HFF-Myc (cell line): ENCODE measurements around the gene AOAH.
"Not testable (repeated sequence)": the region's sequence is repeated elsewhere in the genome, so short reads cannot be mapped to it uniquely, and the experiment has no call there.

Experiments used
- DNase-seq: peaks from one replicate; pipeline ENCODE4 v3.0.0-alpha.2; 2011; ENCODE audit warnings: low read depth; ENCODE audit errors: extremely low read depth
- H3K4me3 ChIP-seq: replicated peaks from 2 replicates; pipeline ENCODE4 v1.5.1; 2011; ENCODE audit warnings: low read depth, mild to moderate bottlenecking, control low read depth, low read length
- TF ChIP-seq, protein P1 (sequence below): IDR thresholded peaks from 2 replicates; pipeline ENCODE4 v1.5.1; 2012; ENCODE audit warnings: mild to moderate bottlenecking, low read depth, low read length, control low read depth; ENCODE audit errors: missing control alignments

AOAH gene

DNA sequence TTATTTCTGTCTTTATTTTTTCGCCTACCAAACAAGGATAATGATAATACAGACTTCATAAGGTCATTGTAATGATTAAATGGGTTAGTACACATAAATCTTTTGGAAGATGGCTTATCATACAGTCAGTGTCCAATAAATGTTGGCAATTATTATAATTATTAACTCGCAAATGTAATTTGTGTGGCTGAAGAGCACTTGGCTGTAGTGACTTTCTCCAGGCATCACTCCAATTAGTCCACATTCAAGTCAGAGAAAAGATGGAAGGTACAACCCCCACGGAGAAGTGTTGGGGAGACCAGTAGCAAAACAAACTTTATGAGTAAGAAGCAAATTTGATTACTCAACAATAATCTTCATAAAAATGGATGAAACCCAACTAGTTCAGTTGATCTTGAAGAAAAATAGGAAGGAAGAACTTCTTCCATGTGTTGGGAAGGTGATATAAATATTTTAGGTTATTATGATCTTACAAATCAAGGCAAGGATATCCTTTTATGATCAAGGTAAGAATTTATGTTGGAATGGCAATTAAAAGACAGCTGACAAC, 5.1 kb downstream of the AOAH start:
- no peak overlapping the region for H3K4me3 ChIP-seq
- TF ChIP-seq, protein P1, sequence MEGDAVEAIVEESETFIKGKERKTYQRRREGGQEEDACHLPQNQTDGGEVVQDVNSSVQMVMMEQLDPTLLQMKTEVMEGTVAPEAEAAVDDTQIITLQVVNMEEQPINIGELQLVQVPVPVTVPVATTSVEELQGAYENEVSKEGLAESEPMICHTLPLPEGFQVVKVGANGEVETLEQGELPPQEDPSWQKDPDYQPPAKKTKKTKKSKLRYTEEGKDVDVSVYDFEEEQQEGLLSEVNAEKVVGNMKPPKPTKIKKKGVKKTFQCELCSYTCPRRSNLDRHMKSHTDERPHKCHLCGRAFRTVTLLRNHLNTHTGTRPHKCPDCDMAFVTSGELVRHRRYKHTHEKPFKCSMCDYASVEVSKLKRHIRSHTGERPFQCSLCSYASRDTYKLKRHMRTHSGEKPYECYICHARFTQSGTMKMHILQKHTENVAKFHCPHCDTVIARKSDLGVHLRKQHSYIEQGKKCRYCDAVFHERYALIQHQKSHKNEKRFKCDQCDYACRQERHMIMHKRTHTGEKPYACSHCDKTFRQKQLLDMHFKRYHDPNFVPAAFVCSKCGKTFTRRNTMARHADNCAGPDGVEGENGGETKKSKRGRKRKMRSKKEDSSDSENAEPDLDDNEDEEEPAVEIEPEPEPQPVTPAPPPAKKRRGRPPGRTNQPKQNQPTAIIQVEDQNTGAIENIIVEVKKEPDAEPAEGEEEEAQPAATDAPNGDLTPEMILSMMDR: no peak
- DNase-seq: no peak

DNA sequence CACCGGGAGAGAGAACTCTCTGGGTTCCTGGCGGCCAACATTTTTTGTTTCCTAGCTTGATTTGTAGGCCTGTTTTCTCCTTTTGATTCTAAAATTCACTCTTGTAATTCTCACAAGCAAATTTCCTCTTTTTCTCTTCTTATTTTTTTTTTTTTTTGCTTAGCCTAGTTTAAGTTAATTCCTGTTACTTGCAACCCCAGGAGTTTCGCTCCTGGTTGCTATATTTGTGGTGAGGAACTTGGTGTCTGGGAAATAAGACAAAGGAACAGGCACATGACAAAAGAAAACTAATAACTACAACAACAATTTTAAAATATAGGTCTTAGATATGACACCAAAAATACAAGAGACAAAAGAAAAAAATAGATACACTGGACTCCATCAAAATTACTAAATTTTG, 6.7 kb downstream of the AOAH start:
- no peak for DNase-seq
- TF ChIP-seq, protein P1: no peak
- no peak overlapping the region for H3K4me3 ChIP-seq

DNA sequence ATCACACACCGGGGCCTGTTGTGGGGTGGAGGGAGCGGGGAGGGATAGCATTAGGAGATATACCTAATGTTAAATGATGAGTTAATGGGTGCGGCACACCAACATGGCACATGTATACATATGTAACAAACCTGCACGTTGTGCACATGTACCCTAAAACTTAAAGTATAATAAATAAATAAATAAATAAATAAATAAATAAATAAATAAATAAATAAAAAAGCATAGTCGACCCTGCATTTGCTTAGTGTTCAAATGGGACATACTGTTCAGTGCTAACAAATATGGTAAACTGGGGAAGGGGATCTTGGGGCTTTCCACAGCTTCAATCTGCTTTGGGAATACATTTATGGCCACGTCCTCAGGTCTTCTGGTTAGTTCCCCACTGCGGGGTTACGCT, 7.5 kb downstream of the AOAH start:
- not testable (repeated sequence) for H3K4me3 ChIP-seq, DNase-seq

DNA sequence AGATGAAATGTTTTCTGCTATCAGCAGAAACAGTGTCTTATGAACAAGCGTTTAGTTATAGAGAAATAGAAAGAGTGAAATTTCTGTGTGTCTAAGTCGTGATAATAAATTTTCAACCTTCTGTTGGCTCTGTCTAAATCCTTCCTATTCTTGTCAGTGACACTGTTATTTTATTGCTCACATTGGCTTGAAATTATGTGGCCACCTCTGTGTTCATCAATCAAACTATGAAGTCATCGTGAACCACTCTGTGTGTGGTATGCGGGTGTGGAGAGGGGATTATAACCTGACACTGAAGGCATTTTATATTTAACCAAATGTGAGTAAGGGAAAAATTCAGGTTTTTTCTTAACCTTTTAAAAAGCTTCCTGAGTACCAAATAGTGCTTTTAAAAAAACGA, 12.3 kb downstream of the AOAH start:
- no peak for DNase-seq
- TF ChIP-seq, protein P1: no peak

DNA sequence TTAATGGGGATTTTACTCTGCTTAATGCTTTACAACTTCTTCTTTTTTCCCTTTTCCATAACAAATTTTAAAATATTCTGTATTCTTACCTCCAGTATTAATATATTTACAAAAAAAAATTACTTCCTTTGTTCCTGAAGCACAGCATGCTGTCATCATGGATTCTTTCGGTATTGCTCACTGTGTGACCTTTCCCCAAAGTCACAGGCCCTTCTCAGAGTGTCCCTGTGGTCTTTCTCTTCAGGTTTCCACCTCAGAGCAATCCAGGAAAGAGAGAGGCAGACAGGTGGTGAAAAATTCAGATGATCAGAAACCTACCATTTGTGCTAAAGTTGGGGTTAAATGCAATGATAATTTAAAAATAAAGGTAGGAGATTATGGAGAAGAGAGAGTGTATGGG, 13.0 kb downstream of the AOAH start:
- no peak for DNase-seq
- no peak overlapping the region for H3K4me3 ChIP-seq
- TF ChIP-seq, protein P1: no peak

More for the DNA sequence above, 12.3 kb downstream of the AOAH start:
- H3K4me3 ChIP-seq: no peak overlapping the region

DNA sequence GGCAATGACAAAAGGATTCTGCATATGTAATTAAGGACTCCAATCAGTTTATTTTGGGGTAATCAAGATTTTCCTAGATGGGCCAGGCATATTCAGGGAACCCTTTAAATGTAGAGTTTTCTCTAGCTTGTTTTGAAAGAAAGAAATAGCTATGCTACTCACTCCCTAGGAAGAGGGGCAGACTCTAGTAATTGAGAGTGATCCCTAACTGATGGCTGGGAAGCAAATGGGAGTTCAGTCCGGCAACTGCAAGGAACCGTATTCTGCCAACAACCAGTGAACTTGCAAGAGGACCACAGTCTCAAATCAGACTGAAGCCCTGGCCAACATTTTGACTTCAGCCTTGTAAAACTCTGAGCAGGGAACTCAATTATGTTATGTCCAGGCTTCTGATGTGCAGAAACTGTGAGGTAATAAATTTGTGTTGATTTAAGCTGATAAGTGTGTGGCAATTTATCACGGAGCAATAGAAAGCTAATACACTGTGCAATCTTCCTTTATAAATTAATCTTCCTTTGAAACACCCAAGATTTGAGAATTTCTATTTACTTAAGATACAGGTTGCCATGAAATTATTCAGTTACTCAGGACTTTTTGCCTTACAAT, 14.0 kb downstream of the AOAH start:
- TF ChIP-seq, protein P1: no peak
- no peak for DNase-seq
- H3K4me3 ChIP-seq: no peak overlapping the region

DNA sequence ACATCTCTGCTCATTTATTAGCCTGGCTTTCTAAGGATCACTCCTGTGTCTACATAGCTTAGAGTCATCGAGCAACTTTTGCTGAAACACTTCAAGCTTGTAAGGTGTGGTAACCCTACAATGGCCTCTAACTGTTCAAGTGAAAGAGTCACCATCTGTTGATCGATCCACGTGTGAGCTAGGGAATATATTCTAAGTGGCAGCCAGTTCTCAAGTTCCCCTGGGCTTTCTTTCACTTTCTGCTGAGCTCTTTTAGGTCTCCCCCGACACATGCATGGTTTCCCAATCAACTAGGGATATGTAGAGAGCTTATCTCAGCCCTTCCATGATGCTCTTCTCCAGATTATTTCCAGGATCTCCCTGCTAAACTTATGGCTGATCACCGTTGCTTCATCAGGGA, 15.5 kb downstream of the AOAH start:
- H3K4me3 ChIP-seq: no peak overlapping the region
- TF ChIP-seq, protein P1: no peak

More for the DNA sequence above, 15.5 kb downstream of the AOAH start:
- DNase-seq: no peak
